ENCODE data around the gene CDH13. TPM values are rescaled to one million over a fixed set of nuclear protein-coding genes. Genes with fewer than 3 reads are reported as not detected.

The CDH13 gene
- total and polyA plus RNA-seq, 2 of the 8 experiments (the other 6 are each of a cell fraction or from before 2014, with no cell fraction given) = 2.3 to 2.4 TPM

DNA sequence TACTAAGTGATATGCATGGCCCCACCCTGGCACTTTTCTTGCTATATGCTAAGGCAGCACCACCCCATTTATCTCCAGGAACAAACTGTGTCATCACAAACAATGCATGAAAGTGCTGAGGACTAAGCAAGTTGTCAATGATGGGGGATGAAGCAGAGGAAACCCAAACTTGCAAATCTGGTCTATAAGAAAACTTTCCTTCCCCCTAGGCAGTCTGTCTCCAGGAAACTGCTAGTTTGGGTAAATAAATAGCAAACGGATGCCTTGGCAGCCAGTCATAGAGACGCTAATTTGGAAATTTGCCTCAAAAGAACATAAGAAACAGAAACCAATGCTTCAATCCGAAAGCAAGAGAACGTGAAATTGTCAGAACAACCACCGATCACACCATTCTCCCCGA, 1175.4 kb downstream of the CDH13 start:
- Histone ChIP-seq H4K20me1 (replicated peaks in 1 of 2; ENCODE audit: control insufficient read depth in 1 of 2, insufficient read depth in 2 of 2, low read length in 2 of 2) (no peaks in the 10 kb centered on the region), H2BK15ac (ENCODE audit: low read length) (no peak overlapping the region), H4K8ac (ENCODE audit: extremely low read depth, insufficient read depth, low read length) (no peak overlapping the region), H3K14ac (ENCODE audit: insufficient read length) (no peak overlapping the region), H2AK5ac (ENCODE audit: low read depth, low read length) (no peak overlapping the region), H4K91ac (replicated peaks; ENCODE audit: insufficient read length, low read length) (no peak overlapping the region), H3K79me2 (ENCODE audit: control insufficient read depth in 1 of 2, insufficient read depth in 2 of 2, low read length in 2 of 2) (no peaks in the 10 kb centered on the region), H3K9me3 (ENCODE audit: insufficient read depth in 2 of 2, low read depth in 1 of 2, low read length in 1 of 2) (no peaks in the 10 kb centered on the region), H4K5ac (ENCODE audit: insufficient read length, low read depth, low read length) (no peak overlapping the region), H3K4me1 (replicated peaks in 1 of 4; ENCODE audit: control insufficient read depth in 3 of 4, insufficient read depth in 4 of 4, low read length in 3 of 4) (peaks cover 0 to 18% (median 9%) of the 10 kb centered on the region in 4 experiments; a peak in 6 of 7 replicates), H3K4me2 (ENCODE audit: insufficient read depth in 1 of 2, low read depth in 2 of 2, low read length in 2 of 2) (peak overlapping the region; percentile 35 to 40), H3K23me2 (ENCODE audit: low read depth, low read length) (no peaks in the 10 kb centered on the region), H3K18ac (ENCODE audit: extremely low read depth, low read length) (no peak overlapping the region), H2BK20ac (ENCODE audit: low read length) (no peak overlapping the region), H3K79me1 (ENCODE audit: low read depth, low read length) (no peaks in the 10 kb centered on the region), H3K4ac (replicated peaks; ENCODE audit: insufficient read length, low read depth, low read length) (no peak overlapping the region), H3K9ac (replicated peaks in 1 of 4; ENCODE audit: extremely low read depth in 1 of 4, low read depth in 3 of 4, low read length in 3 of 4) (no peak overlapping the region; a peak in 1 of 7 replicates), H2AFZ (ENCODE audit: low read length) (peak overlapping the region; percentile 54; the same call in 1 of the 2 replicates), H3K4me3 (ENCODE audit: extremely low read depth in 1 of 4, insufficient read depth in 2 of 4, low read depth in 3 of 4, low read length in 4 of 4) (peak overlapping the region in 1 of 4 experiments; percentile 9; a peak in 1 of 8 replicates), H3K36me3 (ENCODE audit: control insufficient read depth in 2 of 4, insufficient read depth in 4 of 4, low read length in 3 of 4) (no peaks in the 10 kb centered on the region), H3K23ac (ENCODE audit: insufficient read length) (no peak overlapping the region), H3K27me3 (replicated peaks in 1 of 4; ENCODE audit: control insufficient read depth in 3 of 4, extremely low read depth in 1 of 4, insufficient read depth in 3 of 4, low read length in 3 of 4) (no peaks in the 10 kb centered on the region; a peak in 1 of 7 replicates), H3K27ac (ENCODE audit: low read depth, low read length) (peak overlapping the region; percentile 58; the same call in 1 of the 2 replicates), H2BK120ac (replicated peaks; ENCODE audit: low read depth, low read length) (no peak overlapping the region), H2BK12ac (ENCODE audit: low read depth, low read length) (no peak overlapping the region; the same call in 1 of the 2 replicates), H3K56ac (replicated peaks; ENCODE audit: insufficient read length, low read depth, low read length) (no peak overlapping the region), H2BK5ac (ENCODE audit: low read depth, low read length) (no peak overlapping the region)
- peak in 1 of 2 experiments; percentile 55; a peak in 1 of 3 replicates for TF ChIP-seq EP300 (IDR thresholded peaks at IDR 0.05; ENCODE audit: borderline replicate concordance in 1 of 2, low read depth in 2 of 2, low read length in 2 of 2)
- peak; percentile 70; the same call in 1 of the 2 replicates for TF ChIP-seq SP1 (IDR thresholded peaks at IDR 0.05; ENCODE audit: low read depth, low read length)
- no peak for TF ChIP-seq EGR1 (IDR thresholded peaks at IDR 0.05; ENCODE audit: borderline replicate concordance, low read depth, low read length)
- ChIA-PET CTCF (ENCODE audit: partially characterized antibody) (no interaction called here), POLR2A (ENCODE audit: partially characterized antibody) (no interaction called here)
- no peak for FAIRE-seq
- DNase-seq (ENCODE audit: low read depth in 1 of 2, low spot score in 2 of 2) = no peak
- 36% methylated on average over 6 of the region's 6 CpGs; no CpG with 5 or more reads in 1 of the 2 experiments for WGBS, 2 experiments (ENCODE audit: extremely low coverage in 1 of 2, insufficient coverage in 1 of 2, insufficient read length in 1 of 2, insufficient replicate concordance in 2 of 2, low coverage in 1 of 2, low lambda C conversion rate in 2 of 2, missing lambda C conversion rate in 1 of 2)
